Endothelial cell of umbilical vein (primary cell): ENCODE measurements around the gene U2AF2. TPM values are rescaled to one million over a fixed set of nuclear protein-coding genes. Genes with fewer than 3 reads are reported as not detected.

Experiments
- BruUV-seq: library from RNA; stranded (reverse); fragments of 400-500 nt; replicated peaks from 2 replicates; lab custom pipeline; 2021; lab: Mats Ljungman, UMichigan
- CTCF ChIA-PET: fragments of 300-600, 350-600 bp; sonication (Branson Sonifier 250); formaldehyde crosslinking; loops from one replicate; lab custom pipeline; 2021; ENCODE audit warnings: antibody characterized with exemption, inconsistent platforms; lab: Charles Lee
- POLR2A ChIA-PET: fragments of 300-600, 350-600 bp; sonication (Branson Sonifier 250); formaldehyde crosslinking; loops from one replicate; lab custom pipeline; 2021; ENCODE audit warnings: antibody characterized with exemption, inconsistent platforms; lab: Charles Lee
- DNase-seq: peaks from one replicate; pipeline ENCODE4 v3.0.0-alpha.2; 2011; ENCODE audit warnings: low read depth, low spot score
- FAIRE-seq: peaks from 2 replicates; lab custom pipeline; 2011; peaks lifted over from hg19 to GRCh38; lab: Jason Lieb, UNC
- H2AFZ ChIP-seq: 2 replicates; pipeline ENCODE4 v1.6.0; 2012; ENCODE audit warnings: low read depth, low read length, control low read depth, inconsistent platforms
- H3K27ac ChIP-seq: 2 replicates; pipeline ENCODE4 v1.5.1; 2011; ENCODE audit warnings: low read depth, mild to moderate bottlenecking, control low read depth, low read length, moderate library complexity; ENCODE audit not compliant: insufficient read depth
- H3K27me3 ChIP-seq, 2 experiments: 2 replicates each; pipeline versions ENCODE4 v1.6.0 to v1.6.1; 2011; ENCODE audit warnings: low read length in 2 of 2, mixed read lengths in 1 of 2; ENCODE audit not compliant: control insufficient read depth in 2 of 2, insufficient read depth in 2 of 2
- H3K36me3 ChIP-seq, 2 experiments: 2 replicates in 1 of 2; 3 replicates in 1 of 2; pipeline ENCODE4 v1.5.1; 2011; ENCODE audit warnings: low read length in 2 of 2, mild to moderate bottlenecking in 1 of 2, moderate library complexity in 1 of 2; ENCODE audit not compliant: control insufficient read depth in 2 of 2, insufficient read depth in 2 of 2; ENCODE audit errors: extremely low read depth in 1 of 2
- H3K4me1 ChIP-seq: 3 replicates; pipeline ENCODE4 v1.5.1; 2011; ENCODE audit warnings: mild to moderate bottlenecking, low read length; ENCODE audit not compliant: control insufficient read depth, insufficient read depth; ENCODE audit errors: extremely low read depth
- H3K4me2 ChIP-seq: 2 replicates; pipeline ENCODE4 v1.6.1; 2011; ENCODE audit warnings: low read length, control low read depth, mixed read lengths; ENCODE audit not compliant: insufficient read depth
- H3K4me3 ChIP-seq, 3 experiments: fragments of 200-600 bp in 1 of 3; sonication (generic), shearing (Covaris generic) in 1 of 3; replicated peaks in 1 of 3; 2 replicates each; pipeline ENCODE4 v1.5.1; 2011 to 2016; ENCODE audit warnings: control low read depth in 3 of 3, low read length in 3 of 3, mild to moderate bottlenecking in 2 of 3, inconsistent platforms in 1 of 3, low read depth in 1 of 3, moderate library complexity in 1 of 3; ENCODE audit not compliant: insufficient read depth in 1 of 3
- H3K79me2 ChIP-seq: 2 replicates; pipeline ENCODE4 v1.6.0; 2012; ENCODE audit warnings: low read length, inconsistent platforms; ENCODE audit not compliant: control insufficient read depth, insufficient read depth
- H3K9ac ChIP-seq: replicated peaks from 2 replicates; pipeline ENCODE3; 2011; ENCODE audit warnings: low read length, control low read depth; ENCODE audit not compliant: insufficient read depth; ENCODE audit errors: extremely low read depth
- H3K9me1 ChIP-seq: replicated peaks from 3 replicates; pipeline ENCODE4 v1.6.0; 2011; ENCODE audit warnings: mild to moderate bottlenecking, low read length; ENCODE audit not compliant: control insufficient read depth, insufficient read depth; ENCODE audit errors: extremely low read depth
- H3K9me3 ChIP-seq: replicated peaks from 2 replicates; pipeline ENCODE4 v1.5.1; 2012; ENCODE audit warnings: low read length, inconsistent platforms; ENCODE audit not compliant: control insufficient read depth, insufficient read depth
- H4K20me1 ChIP-seq: replicated peaks from 2 replicates; pipeline ENCODE3; 2011; ENCODE audit warnings: mild to moderate bottlenecking, low read length; ENCODE audit not compliant: control insufficient read depth, insufficient read depth; ENCODE audit errors: extremely low read depth
- CTCF ChIP-seq, 2 donors: IDR thresholded peaks; 1 replicate in 1 of 2; 2 replicates in 1 of 2; pipeline ENCODE4 v1.5.1; 2011; ENCODE audit warnings: low read length in 2 of 2, mild to moderate bottlenecking in 2 of 2, moderate library complexity in 2 of 2, control low read depth in 1 of 2, inconsistent platforms in 1 of 2, low read depth in 1 of 2; ENCODE audit not compliant: insufficient read depth in 1 of 2; ENCODE audit errors: extremely low read depth in 1 of 2
- EZH2 ChIP-seq: IDR thresholded peaks from 2 replicates; pipeline ENCODE4 v1.6.1; 2012; ENCODE audit warnings: borderline replicate concordance, low read depth, mild to moderate bottlenecking, moderate library complexity, low read length, inconsistent platforms; ENCODE audit not compliant: severe bottlenecking
- FOS ChIP-seq: IDR thresholded peaks from 2 replicates; pipeline ENCODE4 v1.6.1; 2011; ENCODE audit warnings: mild to moderate bottlenecking, low read length, moderate library complexity, borderline replicate concordance; ENCODE audit not compliant: insufficient read depth
- GATA2 ChIP-seq: IDR thresholded peaks from 2 replicates; pipeline ENCODE4 v1.7.0; 2011; ENCODE audit warnings: low read depth, mild to moderate bottlenecking, moderate library complexity, mixed read lengths, low read length; ENCODE audit not compliant: insufficient read length, insufficient read depth
- JUN ChIP-seq: IDR thresholded peaks from 2 replicates; pipeline ENCODE4 v1.6.1; 2011; ENCODE audit warnings: borderline replicate concordance, low read depth; ENCODE audit not compliant: insufficient read length, insufficient read depth
- MAX ChIP-seq: IDR thresholded peaks from 2 replicates; pipeline ENCODE4 v1.6.1; 2011; ENCODE audit not compliant: insufficient read depth, insufficient read length
- MYC ChIP-seq: IDR thresholded peaks from one replicate; pipeline ENCODE4 v1.6.1; 2011; ENCODE audit warnings: mild to moderate bottlenecking, low read depth, low read length
- POLR2A ChIP-seq: IDR thresholded peaks from 2 replicates; pipeline ENCODE4 v1.6.1; 2012; ENCODE audit warnings: low read depth, mild to moderate bottlenecking, control low read depth, low read length
- POLR2AphosphoS5 ChIP-seq: IDR thresholded peaks from 2 replicates; pipeline ENCODE4 v1.6.1; 2012; ENCODE audit warnings: low read depth, mild to moderate bottlenecking, control low read depth, low read length, moderate library complexity; ENCODE audit not compliant: insufficient read depth
- dilution Hi-C: fragments of 300-500 bp; cut with MboI; formaldehyde crosslinking; loops from one replicate; pipeline ENCODE4 v1.15.0; 2019; ENCODE audit warnings: low sequenced_read_pairs; ENCODE audit not compliant: extremely low pct_ligation_motif_present
- intact Hi-C: fragments of 100-400 bp; cut with micrococcal nuclease; formaldehyde crosslinking; loops from one replicate; pipeline ENCODE4 v1.10.0; 2022
- polyA plus RNA-seq, 4 experiments: library from polyadenylated mRNA; depleted of rRNA in 3 of 4; stranded (reverse) in 3 of 4; unstranded in 1 of 4; fragments of >200 nt; gene quantifications; 2 replicates each; pipeline versions ENCODE4 v1.2.1 to v1.2.3, GENCODE V29; 2011 to 2012; ENCODE audit warnings: missing spikeins in 1 of 4
- small RNA-seq: library from RNA; depleted of rRNA; stranded (forward); fragments of <200 nt; gene quantifications from one replicate; pipeline ENCODE3, GENCODE V24; 2012; ENCODE audit warnings: low replicate concordance, low read depth; ENCODE audit not compliant: insufficient read depth, insufficient read length
- total RNA-seq: library from RNA; stranded (reverse); gene quantifications from 2 replicates; pipeline ENCODE4 v1.2.3, GENCODE V29; 2021

Gene U2AF2
- total and polyA plus RNA-seq, 2 donors (not counting 3 experiments of a cell fraction or from before 2014, with no cell fraction given): 183 to 259 TPM

GRCh38 chr19:55723491-55723890, 68.7 kb downstream of the U2AF2 start:
- Histone ChIP-seq H3K9ac (no peak overlapping the region), H3K9me3 (no peaks in the 10 kb centered on the region), H3K9me1 (no peaks in the 10 kb centered on the region), H3K4me2 (no peak overlapping the region), H4K20me1 (no peaks in the 10 kb centered on the region), H3K79me2 (no peaks in the 10 kb centered on the region), H3K27ac (no peak overlapping the region), H3K36me3 (no peaks in the 10 kb centered on the region), H3K4me3 (no peak overlapping the region), H3K27me3 (no peaks in the 10 kb centered on the region), H3K4me1 (no peaks in the 10 kb centered on the region), H2AFZ (no peak overlapping the region)
- ChIA-PET CTCF (no interaction called here), POLR2A (no interaction called here)
- TF ChIP-seq MAX (no peak), JUN (no peak), CTCF (IDR thresholded peaks at IDR 0.05; ENCODE audit: extremely low read depth in 1 of 2, insufficient read depth in 1 of 2, low read depth in 1 of 2, low read length in 2 of 2) (no peak), POLR2AphosphoS5 (no peak), POLR2A (no peak), GATA2 (no peak), MYC (no peak), FOS (no peak), EZH2 (no peak)
- no TSS peak for BruUV-seq
- intact Hi-C loops (no loop called here), dilution Hi-C loops (no loop called here)
- FAIRE-seq (no peak), DNase-seq (no peak)

Small RNA genes within 50 kb of the gene (small RNA-seq; reads per million reads assigned to genes)
- gene AC010525.2: not detected

Other genes with a start within 250 kb of the U2AF2 start
- gene UBE2S, start 247.2 kb upstream of the U2AF2 start, total RNA-seq: 244 and 257 TPM in 2 replicates
- gene UBE2S, start 247.2 kb upstream of the U2AF2 start, polyA plus RNA-seq: 176 and 183 TPM in 2 replicates
- not detected in 2 replicates for gene SHISA7, start 211.7 kb upstream of the U2AF2 start, total RNA-seq
- gene SHISA7, start 211.7 kb upstream of the U2AF2 start, polyA plus RNA-seq: not detected in 2 replicates
- gene ISOC2, start 193.4 kb upstream of the U2AF2 start, total RNA-seq: 43.6 and 49.3 TPM in 2 replicates
- 68.7 and 96.5 TPM in 2 replicates for gene ISOC2, start 193.4 kb upstream of the U2AF2 start, polyA plus RNA-seq
- not detected in 2 replicates for gene C19orf85, start 190.3 kb upstream of the U2AF2 start, total RNA-seq
- not detected in 2 replicates for gene C19orf85, start 190.3 kb upstream of the U2AF2 start, polyA plus RNA-seq
- 9.0 and 10.4 TPM in 2 replicates for gene ZNF628, start 178.4 kb upstream of the U2AF2 start, total RNA-seq
- 2.0 and 2.5 TPM in 2 replicates for gene ZNF628, start 178.4 kb upstream of the U2AF2 start, polyA plus RNA-seq
- 34.4 and 44.7 TPM in 2 replicates for gene NAT14, start 169.8 kb upstream of the U2AF2 start, total RNA-seq
- 39.1 and 42.6 TPM in 2 replicates for gene NAT14, start 169.8 kb upstream of the U2AF2 start, polyA plus RNA-seq
- 1.0 and 1.3 TPM in 2 replicates for gene SSC5D, start 166.6 kb upstream of the U2AF2 start, total RNA-seq
- gene SSC5D, start 166.6 kb upstream of the U2AF2 start, polyA plus RNA-seq: 0.47 and 0.49 TPM in 2 replicates
- not detected in 2 replicates for gene SBK2, start 117.9 kb upstream of the U2AF2 start, total RNA-seq
- gene SBK2, start 117.9 kb upstream of the U2AF2 start, polyA plus RNA-seq: not detected in 2 replicates
- gene SBK3, start 109.5 kb upstream of the U2AF2 start, total RNA-seq: 0.25 and 0.62 TPM in 2 replicates
- 0.18 and 0.19 TPM in 2 replicates for gene SBK3, start 109.5 kb upstream of the U2AF2 start, polyA plus RNA-seq
- gene ZNF579, start 74.2 kb upstream of the U2AF2 start, total RNA-seq: 15.7 and 15.9 TPM in 2 replicates
- 9.9 and 11.6 TPM in 2 replicates for gene ZNF579, start 74.2 kb upstream of the U2AF2 start, polyA plus RNA-seq
- 14.7 and 15.6 TPM in 2 replicates for gene FIZ1, start 55.5 kb upstream of the U2AF2 start, total RNA-seq
- gene FIZ1, start 55.5 kb upstream of the U2AF2 start, polyA plus RNA-seq: 6.6 and 7.0 TPM in 2 replicates
- 14.2 and 15.2 TPM in 2 replicates for gene ZNF524, start 54.7 kb upstream of the U2AF2 start, total RNA-seq
- gene ZNF524, start 54.7 kb upstream of the U2AF2 start, polyA plus RNA-seq: 15.4 and 22.5 TPM in 2 replicates
- gene ZNF865, start 49.4 kb upstream of the U2AF2 start, total RNA-seq: 10.1 and 11.4 TPM in 2 replicates
- gene ZNF865, start 49.4 kb upstream of the U2AF2 start, polyA plus RNA-seq: 4.0 and 5.2 TPM in 2 replicates
- gene ZNF784, start 30.5 kb upstream of the U2AF2 start, total RNA-seq: 4.9 and 7.1 TPM in 2 replicates
- 4.9 and 5.6 TPM in 2 replicates for gene ZNF784, start 30.5 kb upstream of the U2AF2 start, polyA plus RNA-seq
- gene ZNF580, start 14.0 kb upstream of the U2AF2 start, total RNA-seq: 32.5 and 41.1 TPM in 2 replicates
- 13.7 and 16.9 TPM in 2 replicates for gene ZNF580, start 14.0 kb upstream of the U2AF2 start, polyA plus RNA-seq
- 27.8 and 31.4 TPM in 2 replicates for gene ZNF581, start 11.4 kb upstream of the U2AF2 start, total RNA-seq
- 32.3 and 37.0 TPM in 2 replicates for gene ZNF581, start 11.4 kb upstream of the U2AF2 start, polyA plus RNA-seq
- 11.8 and 13.2 TPM in 2 replicates for gene CCDC106, start 6.8 kb upstream of the U2AF2 start, total RNA-seq
- 12.0 and 17.8 TPM in 2 replicates for gene CCDC106, start 6.8 kb upstream of the U2AF2 start, polyA plus RNA-seq
- 133 and 138 TPM in 2 replicates for gene EPN1, start 20.2 kb downstream of the U2AF2 start, total RNA-seq
- gene EPN1, start 20.2 kb downstream of the U2AF2 start, polyA plus RNA-seq: 76.9 and 87.2 TPM in 2 replicates
- not detected in 2 replicates for gene NLRP9, start 83.4 kb downstream of the U2AF2 start, total RNA-seq
- gene NLRP9, start 83.4 kb downstream of the U2AF2 start, polyA plus RNA-seq: not detected in 2 replicates
- not detected in 2 replicates for gene RFPL4A, start 104.1 kb downstream of the U2AF2 start, total RNA-seq
- not detected in 2 replicates for gene RFPL4A, start 104.1 kb downstream of the U2AF2 start, polyA plus RNA-seq
- gene RFPL4AL1, start 114.1 kb downstream of the U2AF2 start, total RNA-seq: not detected in 2 replicates
- not detected in 2 replicates for gene RFPL4AL1, start 114.1 kb downstream of the U2AF2 start, polyA plus RNA-seq
- not detected in 2 replicates for gene NLRP11, start 177.0 kb downstream of the U2AF2 start, total RNA-seq
- gene NLRP11, start 177.0 kb downstream of the U2AF2 start, polyA plus RNA-seq: not detected in 2 replicates
- gene NLRP4, start 181.5 kb downstream of the U2AF2 start, total RNA-seq: not detected in 2 replicates
- not detected in 2 replicates for gene NLRP4, start 181.5 kb downstream of the U2AF2 start, polyA plus RNA-seq